SIG-M5 treated with dmso at 0.1 percent for 504 hours (cell line): ENCODE data around the gene C10orf143.
"Not testable (repeated sequence)": the region's sequence is repeated elsewhere in the genome, so short reads cannot be mapped to it uniquely, and the experiment has no call there.

ENCODE experiments used
- DNase-seq: peaks from one replicate; lab custom pipeline; 2025; ENCODE audit not compliant: unreplicated experiment; lab: John Stamatoyannopoulos, UW

The C10orf143 gene

DNA sequence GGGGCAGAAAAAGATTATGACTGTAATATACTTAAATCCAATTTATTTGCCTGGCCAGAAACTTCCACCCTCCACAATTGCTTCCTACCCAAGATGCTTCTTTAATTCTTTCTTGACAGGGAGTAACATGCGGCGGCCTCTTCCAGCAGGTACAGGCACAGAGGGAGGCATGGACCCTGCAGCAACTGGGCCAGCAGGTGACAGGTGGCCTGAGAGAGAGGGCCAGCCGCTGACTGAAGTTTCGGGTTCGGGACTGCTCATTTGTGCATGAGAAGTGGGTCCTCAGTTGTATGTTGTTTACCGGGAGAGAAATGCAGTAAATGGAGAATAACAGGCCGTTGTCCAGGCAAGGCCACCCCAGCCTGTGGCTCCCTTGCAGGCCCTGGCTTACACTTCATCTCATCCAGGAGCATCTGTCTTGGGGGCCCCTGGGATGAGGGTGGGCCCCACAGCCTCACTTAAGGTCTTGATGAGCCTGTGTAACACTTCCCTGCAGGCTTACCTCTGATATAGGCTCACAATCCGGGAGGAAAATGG lies 72.5 kb downstream of the C10orf143 start:
- DNase-seq = no peak

GRCh38 chr10:130037169-130037661 lies 73.4 kb downstream of the C10orf143 start:
- DNase-seq = no peak

GRCh38 chr10:130036296-130037065 lies 74.1 kb downstream of the C10orf143 start:
- DNase-seq = no peak

- no peak for DNase-seq
Measured at GRCh38 chr10:130029209-130029608, 81.4 kb downstream of the C10orf143 start.

DNA sequence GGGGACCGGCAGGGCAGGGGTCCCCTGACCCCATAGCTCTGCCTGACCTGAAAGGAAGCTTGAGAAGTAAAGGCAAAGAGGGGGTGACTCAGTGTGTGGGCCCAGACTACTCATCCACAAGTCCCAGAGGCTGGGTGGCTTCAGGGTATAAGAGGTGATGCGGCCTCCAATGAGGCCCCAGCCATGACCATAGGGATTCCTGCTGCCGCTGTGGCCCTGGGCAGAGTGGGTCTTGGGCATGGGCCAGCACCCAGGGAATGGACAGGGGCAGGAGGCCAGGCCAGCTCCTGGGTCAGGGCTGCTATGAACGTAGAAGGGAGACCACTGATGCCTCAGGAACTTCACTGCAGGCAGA lies 82.2 kb downstream of the C10orf143 start:
- DNase-seq = no peak

DNA sequence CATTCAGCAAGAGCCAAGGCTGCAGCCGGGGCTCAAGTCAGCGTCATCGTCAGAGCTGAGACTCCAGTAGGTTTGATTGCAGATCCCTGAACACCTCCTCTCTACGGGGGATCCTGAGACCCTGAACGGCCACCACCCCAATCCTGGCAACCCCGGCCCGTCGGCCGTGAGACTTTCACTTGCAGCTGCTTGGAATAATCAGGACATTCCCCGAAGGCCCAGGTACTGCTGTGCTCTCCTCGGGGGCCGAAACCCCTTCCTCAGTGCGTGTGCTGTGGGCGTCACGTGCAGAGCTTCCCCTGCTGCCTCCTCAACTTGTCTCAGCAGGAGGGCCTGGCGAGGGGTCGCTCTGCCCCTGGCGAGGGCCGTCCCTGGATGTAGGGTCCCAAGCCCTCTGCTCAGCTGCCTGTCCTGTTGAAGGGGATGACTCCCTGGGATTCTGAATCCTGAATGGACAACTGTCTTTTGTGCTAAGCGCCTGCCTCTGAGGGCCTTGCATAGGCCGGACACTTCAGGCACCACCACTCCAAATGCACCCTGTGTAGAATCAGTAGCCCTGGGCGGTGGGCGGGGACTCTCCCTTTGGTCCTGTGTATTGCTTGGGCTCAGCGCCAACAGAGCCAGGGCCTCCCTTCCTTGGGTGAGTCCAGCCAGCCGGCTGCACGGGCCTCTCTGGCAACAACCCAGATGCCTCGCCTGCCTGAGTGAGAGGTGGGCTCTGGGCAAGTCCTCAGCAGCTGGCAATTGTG lies 82.7 kb downstream of the C10orf143 start:
- DNase-seq = no peak

GRCh38 chr10:130026670-130027456 lies 83.8 kb downstream of the C10orf143 start:
- no peak for DNase-seq

DNA sequence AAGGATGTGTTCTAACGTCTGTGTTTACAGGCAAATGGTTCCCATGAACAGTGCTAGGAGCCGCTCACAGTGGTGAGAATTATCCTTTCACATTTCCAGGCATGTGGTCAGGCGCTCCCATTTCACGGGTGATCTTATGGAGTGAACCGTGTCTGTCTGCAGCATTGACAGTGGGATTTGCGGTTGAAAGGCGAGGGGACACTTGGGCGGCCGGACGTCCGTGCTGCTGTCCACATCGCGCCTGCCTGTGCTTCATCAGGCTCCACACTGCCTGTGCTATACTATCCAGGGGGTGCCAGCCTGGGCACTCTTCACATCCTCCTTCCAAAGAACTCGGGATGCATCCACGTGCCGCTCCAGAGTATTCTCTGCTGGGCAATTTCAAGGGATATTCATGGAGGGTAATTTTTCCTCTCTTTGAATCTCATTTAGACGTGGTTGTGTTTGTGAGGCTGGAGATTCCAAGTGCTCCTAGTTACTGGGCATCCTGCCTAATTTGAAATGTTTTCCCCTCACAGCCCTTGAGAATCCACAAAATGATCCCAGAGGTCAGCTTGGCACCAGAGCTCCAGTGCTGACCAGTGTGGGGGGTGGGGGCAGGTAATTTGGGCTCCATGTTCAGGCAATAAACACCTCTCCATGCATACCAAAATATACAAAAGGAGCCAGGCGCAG lies 84.7 kb downstream of the C10orf143 start:
- DNase-seq = no peak

GRCh38 chr10:130025326-130025725 lies 85.3 kb downstream of the C10orf143 start:
- no peak for DNase-seq

GRCh38 chr10:130024779-130025325 lies 85.8 kb downstream of the C10orf143 start:
- DNase-seq = no peak

GRCh38 chr10:130024326-130024725 lies 86.3 kb downstream of the C10orf143 start:
- DNase-seq = not testable (repeated sequence)

GRCh38 chr10:130023454-130024230 lies 87.0 kb downstream of the C10orf143 start:
- DNase-seq = no peak

DNA sequence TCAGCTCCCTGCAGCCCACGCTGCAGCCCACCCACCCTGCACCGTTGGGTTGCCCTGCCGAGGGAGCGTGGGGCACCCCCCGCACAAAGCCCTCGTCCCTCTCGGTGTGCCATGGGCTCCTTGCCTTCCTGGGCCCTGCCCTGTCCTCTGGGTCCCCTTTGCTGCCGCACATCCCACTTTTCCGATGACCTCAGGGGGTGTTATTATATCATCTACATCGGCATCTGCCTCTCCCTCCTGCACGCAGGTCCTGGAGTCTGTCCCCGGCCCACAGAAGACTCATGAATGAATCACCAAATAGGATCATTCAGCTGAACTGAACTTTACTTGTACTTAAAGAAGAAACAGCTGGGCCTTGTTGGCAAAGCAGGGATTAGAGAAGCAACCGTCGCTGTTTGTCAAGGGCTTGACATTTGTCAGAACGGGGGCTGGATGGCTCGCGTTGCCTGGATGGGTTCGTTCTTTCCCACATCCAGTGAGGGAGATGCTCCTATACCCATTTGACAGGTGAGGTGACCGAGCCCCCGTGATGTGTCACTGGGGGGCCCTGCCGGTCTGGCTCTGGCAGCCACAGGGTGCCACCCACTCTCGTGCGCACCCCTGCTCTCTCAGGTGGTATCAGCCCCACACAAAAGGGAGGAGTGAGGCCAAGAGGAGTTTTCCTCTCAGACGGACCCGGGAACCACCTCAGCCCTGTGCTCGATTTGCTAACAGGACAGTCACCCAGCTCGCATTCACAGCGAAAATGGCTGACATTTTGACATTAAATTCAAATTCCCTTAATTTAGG lies 87.9 kb downstream of the C10orf143 start:
- DNase-seq = no peak

- DNase-seq = no peak
Measured at GRCh38 chr10:130022086-130022485, 88.5 kb downstream of the C10orf143 start.

- DNase-seq = no peak
Measured at GRCh38 chr10:130021383-130021950, 89.2 kb downstream of the C10orf143 start.

GRCh38 chr10:130020651-130021382 lies 89.8 kb downstream of the C10orf143 start:
- no peak for DNase-seq

DNA sequence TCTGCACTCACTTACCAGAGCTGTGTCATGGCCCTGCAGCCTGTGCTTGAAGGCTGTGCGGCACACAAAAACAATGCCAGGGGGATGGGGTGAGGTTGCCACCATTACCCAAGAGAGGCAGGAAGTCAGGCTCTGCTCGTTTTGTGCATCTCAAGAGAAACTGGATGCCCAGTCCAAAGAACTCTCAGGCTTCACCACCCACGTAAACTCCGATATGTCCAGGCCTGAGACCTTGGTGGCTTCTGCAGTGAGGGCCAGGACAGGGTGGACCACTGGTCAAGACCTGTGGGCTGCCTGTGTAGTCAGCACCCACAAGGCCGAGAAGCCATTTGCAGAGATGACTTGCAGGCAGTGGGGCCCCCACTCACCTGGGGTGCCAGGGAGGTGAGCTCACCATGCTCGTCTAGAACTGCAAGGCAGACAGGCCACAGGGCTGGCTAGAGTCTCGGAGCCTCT lies 91.9 kb downstream of the C10orf143 start:
- no peak for DNase-seq

- DNase-seq = no peak
Measured at GRCh38 chr10:130018265-130018664, 92.4 kb downstream of the C10orf143 start.
